Activated naive CD8-positive, alpha-beta T cell (primary cell): Measurements from ENCODE around the gene ALPK3.

Source experiments
- H3K27ac Mint-ChIP-seq: one replicate; pipeline ENCODE4 v1.8.0; 2021; ENCODE audit warnings: mixed read lengths
- H3K27me3 Mint-ChIP-seq: one replicate; pipeline ENCODE4 v1.8.0; 2021; ENCODE audit warnings: mixed read lengths
- H3K36me3 Mint-ChIP-seq: one replicate; pipeline ENCODE4 v1.8.0; 2021; ENCODE audit warnings: mixed read lengths
- H3K4me1 Mint-ChIP-seq: one replicate; pipeline ENCODE4 v1.8.0; 2021; ENCODE audit warnings: low read depth, mixed read lengths
- H3K4me3 Mint-ChIP-seq: one replicate; pipeline ENCODE4 v1.8.0; 2021; ENCODE audit warnings: mild to moderate bottlenecking, mixed read lengths
- H3K9me3 Mint-ChIP-seq: one replicate; pipeline ENCODE4 v1.8.0; 2021; ENCODE audit warnings: low read depth, mixed read lengths

The ALPK3 gene

DNA sequence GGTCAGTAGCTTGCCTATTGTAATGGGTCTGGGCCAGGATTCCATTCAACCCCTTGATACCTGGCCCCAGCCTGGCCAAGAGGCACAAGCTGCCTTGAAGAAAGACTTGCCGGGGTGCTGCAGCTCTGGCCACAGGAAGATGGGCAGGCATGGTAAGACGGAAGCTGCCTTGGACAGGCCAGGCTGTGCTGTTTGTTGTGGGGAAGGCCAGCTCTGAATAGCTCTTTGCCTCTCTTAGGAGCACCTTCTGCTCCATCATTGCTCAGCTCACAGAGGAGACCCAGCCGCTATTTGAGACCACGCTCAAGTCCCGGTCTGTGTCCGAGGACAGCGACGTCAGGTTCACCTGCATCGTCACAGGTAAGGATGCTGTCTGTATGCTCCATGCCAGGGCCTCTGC is 10.1 kb downstream of the ALPK3 start:
- H3K4me1 Mint-ChIP-seq: no peaks in the 10 kb centered on the region
- no peaks in the 10 kb centered on the region for H3K27me3 Mint-ChIP-seq
- H3K4me3 Mint-ChIP-seq: no peak overlapping the region
- H3K27ac Mint-ChIP-seq: no peak overlapping the region
- no peaks in the 10 kb centered on the region for H3K9me3 Mint-ChIP-seq
- no peaks in the 10 kb centered on the region for H3K36me3 Mint-ChIP-seq

DNA sequence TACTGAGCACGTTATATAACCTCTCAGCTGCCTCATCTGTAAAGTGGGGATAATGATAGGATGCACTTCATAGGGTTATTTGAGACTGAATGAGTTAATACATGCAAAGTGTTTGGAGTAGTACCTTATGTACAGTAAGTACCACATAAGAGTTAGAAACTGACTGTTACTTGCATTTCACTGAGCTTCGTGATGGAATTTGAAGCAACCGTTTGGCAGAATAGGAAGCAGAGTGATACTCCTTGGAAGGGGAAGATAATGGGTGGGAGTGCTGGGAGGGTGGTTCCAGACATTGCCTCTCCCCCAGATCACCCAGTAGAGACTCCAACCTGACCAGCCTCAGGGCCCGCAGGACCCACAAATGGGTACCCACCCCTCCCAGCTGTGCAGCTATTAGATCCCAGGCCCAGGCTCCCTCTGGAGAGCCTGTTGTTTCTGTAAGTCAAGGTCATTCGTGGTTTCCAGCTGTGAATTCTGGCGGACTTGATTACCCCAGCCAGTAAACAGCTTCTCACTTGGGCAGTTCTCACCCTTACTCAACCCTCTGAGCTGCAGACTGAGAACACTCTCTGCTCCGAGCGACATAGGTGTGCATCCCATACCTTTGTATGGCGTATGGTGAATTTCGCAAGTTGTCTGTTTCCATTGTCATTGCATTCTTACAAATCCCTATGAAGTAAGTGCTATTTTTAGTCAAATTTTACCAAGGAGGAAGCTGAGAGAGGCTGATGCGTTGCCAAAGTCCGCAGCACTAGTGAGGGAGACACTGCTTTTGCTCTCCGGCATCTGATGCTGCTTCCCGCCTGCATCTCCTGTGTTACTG is 11.1 kb downstream of the ALPK3 start:
- Mint-ChIP-seq H3K4me1 (no peaks in the 10 kb centered on the region), H3K9me3 (no peaks in the 10 kb centered on the region), H3K27ac (no peak overlapping the region), H3K4me3 (no peak overlapping the region), H3K27me3 (no peaks in the 10 kb centered on the region), H3K36me3 (no peaks in the 10 kb centered on the region)

DNA sequence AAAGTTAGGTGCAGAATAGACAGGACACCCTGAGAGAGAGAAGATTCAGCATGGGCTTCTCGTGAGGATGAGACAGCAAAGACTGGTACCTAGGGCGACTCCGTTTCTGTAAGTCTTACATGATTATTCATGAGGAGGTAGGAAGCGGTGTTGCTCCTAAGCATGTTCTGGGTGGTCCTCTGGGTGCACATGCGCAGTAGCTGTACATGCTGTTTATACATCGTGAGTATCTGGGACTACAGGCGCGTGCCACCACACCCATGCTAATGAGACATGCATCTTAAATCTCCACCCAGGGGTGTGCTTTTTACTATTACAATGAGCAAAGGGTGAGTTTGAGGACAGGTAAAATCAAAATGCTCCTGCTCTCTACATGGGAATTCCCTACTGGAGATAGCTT is 12.3 kb downstream of the ALPK3 start:
- H3K36me3 Mint-ChIP-seq: no peaks in the 10 kb centered on the region
- no peak overlapping the region for H3K27ac Mint-ChIP-seq
- H3K4me3 Mint-ChIP-seq: no peak overlapping the region
- no peaks in the 10 kb centered on the region for H3K4me1 Mint-ChIP-seq
- no peaks in the 10 kb centered on the region for H3K27me3 Mint-ChIP-seq
- H3K9me3 Mint-ChIP-seq: no peaks in the 10 kb centered on the region

- Mint-ChIP-seq H3K27me3 (no peaks in the 10 kb centered on the region), H3K27ac (no peak overlapping the region), H3K4me1 (no peaks in the 10 kb centered on the region), H3K4me3 (no peak overlapping the region), H3K36me3 (no peaks in the 10 kb centered on the region), H3K9me3 (no peaks in the 10 kb centered on the region)
Measured at GRCh38 chr15:84830036-84830435, 12.9 kb downstream of the ALPK3 start.

GRCh38 chr15:84831028-84831427 is 13.9 kb downstream of the ALPK3 start:
- no peaks in the 10 kb centered on the region for H3K9me3 Mint-ChIP-seq
- H3K4me3 Mint-ChIP-seq: no peak overlapping the region
- no peaks in the 10 kb centered on the region for H3K36me3 Mint-ChIP-seq
- no peaks in the 10 kb centered on the region for H3K27me3 Mint-ChIP-seq
- H3K4me1 Mint-ChIP-seq: no peaks in the 10 kb centered on the region
- H3K27ac Mint-ChIP-seq: no peak overlapping the region

GRCh38 chr15:84831613-84832012 is 14.5 kb downstream of the ALPK3 start:
- H3K4me1 Mint-ChIP-seq: no peaks in the 10 kb centered on the region
- H3K27me3 Mint-ChIP-seq: no peaks in the 10 kb centered on the region

GRCh38 chr15:84832448-84833040 is 15.4 kb downstream of the ALPK3 start:
- no peak overlapping the region for H3K4me3 Mint-ChIP-seq
- H3K36me3 Mint-ChIP-seq: no peaks in the 10 kb centered on the region
- no peaks in the 10 kb centered on the region for H3K9me3 Mint-ChIP-seq
- no peaks in the 10 kb centered on the region for H3K4me1 Mint-ChIP-seq
- H3K27me3 Mint-ChIP-seq: no peaks in the 10 kb centered on the region
- H3K27ac Mint-ChIP-seq: no peak overlapping the region

More at GRCh38 chr15:84831613-84832012, 14.5 kb downstream of the ALPK3 start:
- H3K27ac Mint-ChIP-seq: no peak overlapping the region
- no peak overlapping the region for H3K4me3 Mint-ChIP-seq
- no peaks in the 10 kb centered on the region for H3K36me3 Mint-ChIP-seq
- H3K9me3 Mint-ChIP-seq: no peaks in the 10 kb centered on the region

DNA sequence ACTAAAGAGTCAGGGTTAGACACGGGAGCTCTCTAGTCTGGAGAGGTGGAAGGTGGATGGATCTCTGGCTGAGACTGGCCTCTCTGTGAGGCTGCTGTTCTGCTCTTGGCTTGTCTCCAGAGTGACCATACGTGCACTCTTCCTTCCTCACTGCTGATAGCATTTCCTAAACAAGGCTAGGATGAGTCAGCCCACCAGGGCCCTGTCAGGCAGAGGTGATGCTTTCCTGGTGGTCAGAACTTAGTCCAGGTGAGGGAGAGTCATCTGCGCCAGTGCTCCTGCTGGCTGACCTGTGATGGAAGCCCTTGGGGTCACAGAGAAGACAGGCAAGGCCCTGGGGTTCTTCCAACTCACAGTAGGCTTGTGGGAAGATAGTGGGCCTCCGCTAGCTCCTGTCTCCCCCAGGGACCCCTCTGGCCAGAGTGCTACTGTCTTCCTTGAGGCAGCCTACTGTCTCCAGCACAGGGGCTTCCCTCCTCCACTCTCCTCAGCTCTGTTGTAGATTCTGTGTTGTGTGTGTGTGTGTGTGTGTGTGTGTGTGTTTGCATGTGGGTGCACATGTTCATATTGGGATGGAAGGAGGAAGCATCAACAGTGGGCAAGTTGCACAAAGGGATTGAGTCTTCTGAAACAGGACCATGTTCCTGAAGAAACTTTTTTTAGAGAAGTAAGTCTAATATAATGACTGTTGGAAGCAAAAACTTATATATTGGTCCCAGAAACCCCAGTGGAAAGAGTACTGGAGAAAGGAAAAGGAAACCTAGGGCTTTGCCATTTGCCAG is 16.5 kb downstream of the ALPK3 start:
- H3K27ac Mint-ChIP-seq: no peak overlapping the region
- no peaks in the 10 kb centered on the region for H3K9me3 Mint-ChIP-seq
- no peaks in the 10 kb centered on the region for H3K36me3 Mint-ChIP-seq
- no peaks in the 10 kb centered on the region for H3K4me1 Mint-ChIP-seq
- no peak overlapping the region for H3K4me3 Mint-ChIP-seq
- no peaks in the 10 kb centered on the region for H3K27me3 Mint-ChIP-seq

GRCh38 chr15:84834229-84834955 is 17.2 kb downstream of the ALPK3 start:
- H3K27me3 Mint-ChIP-seq: no peaks in the 10 kb centered on the region
- no peak overlapping the region for H3K4me3 Mint-ChIP-seq
- no peaks in the 10 kb centered on the region for H3K9me3 Mint-ChIP-seq
- H3K36me3 Mint-ChIP-seq: no peaks in the 10 kb centered on the region
- H3K27ac Mint-ChIP-seq: no peak overlapping the region
- no peaks in the 10 kb centered on the region for H3K4me1 Mint-ChIP-seq

DNA sequence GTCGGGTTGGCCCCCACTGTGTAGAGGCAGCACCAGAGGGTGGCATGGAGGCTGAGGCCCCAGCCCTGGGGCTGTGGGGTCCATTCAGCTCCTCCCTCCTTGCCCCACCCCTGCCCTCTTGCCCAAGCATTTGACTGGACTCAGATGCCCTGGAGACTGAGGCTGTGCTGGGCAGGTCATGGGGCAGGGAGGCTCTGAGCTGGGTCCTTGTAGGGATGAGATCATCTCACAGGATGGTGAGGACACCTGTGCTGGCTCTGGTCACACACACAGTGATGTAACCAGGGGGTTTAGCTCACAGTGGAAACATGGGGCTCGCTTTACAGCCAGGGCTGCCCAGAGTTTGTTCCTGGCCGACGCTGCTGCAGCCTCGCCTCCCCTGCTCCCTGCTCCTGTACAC is 17.8 kb downstream of the ALPK3 start:
- H3K27ac Mint-ChIP-seq: no peak overlapping the region
- no peaks in the 10 kb centered on the region for H3K9me3 Mint-ChIP-seq
- H3K4me1 Mint-ChIP-seq: no peaks in the 10 kb centered on the region
- H3K4me3 Mint-ChIP-seq: no peak overlapping the region
- no peaks in the 10 kb centered on the region for H3K36me3 Mint-ChIP-seq
- H3K27me3 Mint-ChIP-seq: no peaks in the 10 kb centered on the region

DNA sequence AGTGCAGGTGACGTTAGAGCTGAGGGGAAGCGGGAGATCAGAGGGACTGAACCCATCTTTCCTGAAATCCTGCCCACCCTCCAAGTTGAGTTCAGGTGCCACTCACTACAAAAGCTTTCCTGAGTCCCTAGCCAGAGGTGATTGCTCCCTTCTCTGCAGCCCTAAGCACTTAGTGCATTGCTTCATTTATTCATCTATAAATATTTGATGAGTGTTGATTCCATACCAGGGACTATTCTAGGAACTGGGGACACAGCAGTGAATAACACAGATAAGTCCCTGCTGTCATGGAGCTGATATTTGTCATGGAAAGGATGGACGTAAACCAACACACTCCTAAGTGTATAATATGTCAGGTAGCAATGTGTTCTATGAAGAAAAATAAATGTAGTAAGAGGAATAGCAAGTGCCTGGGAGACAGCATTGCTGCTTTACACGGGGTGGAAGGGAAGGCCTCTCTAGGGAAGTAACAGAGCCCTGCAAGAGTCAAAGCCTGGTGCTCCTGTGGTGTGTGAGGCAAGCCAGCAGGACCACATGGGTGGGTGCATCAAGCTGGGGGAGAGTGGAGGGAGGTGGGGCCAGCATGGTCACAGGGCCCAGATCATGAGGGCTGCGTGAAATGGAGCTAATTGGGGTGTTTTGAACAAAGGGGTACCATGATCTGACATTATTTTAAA is 18.6 kb downstream of the ALPK3 start:
- no peaks in the 10 kb centered on the region for H3K4me1 Mint-ChIP-seq
- H3K9me3 Mint-ChIP-seq: no peaks in the 10 kb centered on the region
- no peaks in the 10 kb centered on the region for H3K27me3 Mint-ChIP-seq
- no peak overlapping the region for H3K27ac Mint-ChIP-seq
- H3K36me3 Mint-ChIP-seq: no peaks in the 10 kb centered on the region
- H3K4me3 Mint-ChIP-seq: no peak overlapping the region

GRCh38 chr15:84836844-84837243 is 19.7 kb downstream of the ALPK3 start:
- Mint-ChIP-seq H3K4me3 (no peak overlapping the region), H3K36me3 (no peaks in the 10 kb centered on the region), H3K27me3 (no peaks in the 10 kb centered on the region), H3K27ac (no peak overlapping the region), H3K4me1 (no peaks in the 10 kb centered on the region), H3K9me3 (no peaks in the 10 kb centered on the region)

DNA sequence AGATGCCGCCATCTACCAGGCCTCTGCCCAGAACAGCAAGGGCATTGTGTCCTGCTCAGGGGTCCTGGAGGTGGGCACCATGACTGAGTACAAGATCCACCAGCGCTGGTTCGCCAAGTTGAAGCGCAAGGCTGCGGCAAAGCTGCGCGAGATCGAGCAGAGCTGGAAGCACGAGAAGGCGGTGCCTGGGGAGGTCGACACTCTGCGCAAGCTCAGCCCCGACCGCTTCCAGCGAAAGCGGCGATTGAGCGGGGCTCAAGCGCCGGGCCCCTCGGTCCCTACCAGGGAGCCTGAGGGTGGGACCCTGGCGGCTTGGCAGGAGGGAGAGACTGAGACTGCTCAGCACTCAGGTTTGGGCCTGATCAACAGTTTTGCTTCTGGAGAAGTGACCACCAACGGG is 22.6 kb downstream of the ALPK3 start:
- Mint-ChIP-seq H3K4me3 (no peak overlapping the region), H3K36me3 (no peaks in the 10 kb centered on the region), H3K27ac (no peak overlapping the region), H3K4me1 (no peaks in the 10 kb centered on the region), H3K27me3 (no peaks in the 10 kb centered on the region), H3K9me3 (no peaks in the 10 kb centered on the region)

DNA sequence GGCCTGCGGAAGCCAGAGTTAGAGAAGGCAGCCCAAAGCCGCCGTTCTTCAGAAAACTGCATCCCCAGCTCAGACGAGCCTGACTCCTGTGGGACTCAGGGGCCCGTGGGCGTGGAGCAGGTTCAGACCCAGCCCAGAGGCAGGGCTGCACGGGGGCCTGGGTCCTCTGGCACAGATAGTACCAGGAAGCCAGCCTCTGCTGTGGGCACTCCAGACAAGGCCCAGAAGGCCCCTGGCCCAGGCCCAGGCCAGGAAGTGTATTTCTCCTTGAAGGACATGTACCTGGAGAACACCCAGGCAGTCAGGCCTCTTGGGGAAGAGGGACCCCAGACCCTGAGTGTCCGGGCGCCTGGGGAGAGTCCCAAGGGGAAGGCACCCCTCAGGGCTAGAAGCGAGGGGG is 23.1 kb downstream of the ALPK3 start:
- Mint-ChIP-seq H3K27ac (no peak overlapping the region), H3K4me3 (no peak overlapping the region), H3K4me1 (no peaks in the 10 kb centered on the region), H3K9me3 (no peaks in the 10 kb centered on the region), H3K27me3 (no peaks in the 10 kb centered on the region), H3K36me3 (no peaks in the 10 kb centered on the region)
